ENCODE data around the gene PALM2AKAP2.

The PALM2AKAP2 gene

DNA sequence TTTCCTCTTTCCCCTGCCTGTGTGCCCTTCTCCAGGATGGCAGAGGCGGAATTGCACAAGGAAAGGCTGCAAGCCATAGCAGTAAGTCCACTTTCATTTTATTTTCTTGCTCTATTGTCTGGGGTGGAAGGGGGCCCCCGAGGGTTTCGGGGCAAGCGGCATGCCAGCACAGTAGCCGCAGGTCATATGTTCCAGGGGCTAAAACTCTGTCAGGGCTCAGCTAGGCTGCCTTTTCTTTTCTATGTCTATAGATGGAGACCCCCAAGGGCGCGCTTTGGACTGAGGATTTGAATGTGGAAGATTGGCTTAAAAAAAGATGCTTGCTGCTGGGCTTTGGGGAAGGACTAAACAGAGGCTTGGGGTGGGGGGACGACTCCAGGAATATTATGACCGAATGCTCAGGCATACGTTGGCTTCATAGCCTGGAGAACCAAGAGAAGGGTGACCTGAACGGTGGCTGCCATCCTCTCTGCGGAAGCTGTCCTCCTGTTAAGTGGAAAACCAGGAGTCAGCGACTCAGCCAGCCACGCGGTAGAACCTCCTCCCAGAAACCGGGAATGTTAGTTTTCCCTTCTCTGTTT is 545 bp downstream of the PALM2AKAP2 start:
- Histone ChIP-seq H2AFZ (ENCODE audit: low read length) (no peak overlapping the region), H3K79me2 (ENCODE audit: insufficient read depth, low read length) (no peaks in the 10 kb centered on the region), H3K4me2 (ENCODE audit: low read depth, low read length, poor library complexity, severe bottlenecking) (no peak overlapping the region), H3K4me1 (ENCODE audit: insufficient read depth, low read length, poor library complexity, severe bottlenecking) (no peaks in the 10 kb centered on the region), H3F3A (ENCODE audit: low read depth) (no peaks in the 10 kb centered on the region), H3K27me3 (ENCODE audit: insufficient read depth, low read length, poor library complexity, severe bottlenecking) (no peaks in the 10 kb centered on the region), H3K9me2 (replicated peaks; ENCODE audit: low read depth, low read length) (no peaks in the 10 kb centered on the region), H3K4me3 (ENCODE audit: low read length, poor library complexity, severe bottlenecking) (no peak overlapping the region), H3K9me3 (ENCODE audit: insufficient read depth, low read depth, low read length) (no peaks in the 10 kb centered on the region), H4K20me1 (ENCODE audit: insufficient read depth, low read length, poor library complexity, severe bottlenecking) (no peaks in the 10 kb centered on the region), H3K36me3 (ENCODE audit: insufficient read depth, low read length) (no peaks in the 10 kb centered on the region), H3K9ac (ENCODE audit: low read depth, low read length, poor library complexity, severe bottlenecking) (no peak overlapping the region)
- TF ChIP-seq, protein P1, sequence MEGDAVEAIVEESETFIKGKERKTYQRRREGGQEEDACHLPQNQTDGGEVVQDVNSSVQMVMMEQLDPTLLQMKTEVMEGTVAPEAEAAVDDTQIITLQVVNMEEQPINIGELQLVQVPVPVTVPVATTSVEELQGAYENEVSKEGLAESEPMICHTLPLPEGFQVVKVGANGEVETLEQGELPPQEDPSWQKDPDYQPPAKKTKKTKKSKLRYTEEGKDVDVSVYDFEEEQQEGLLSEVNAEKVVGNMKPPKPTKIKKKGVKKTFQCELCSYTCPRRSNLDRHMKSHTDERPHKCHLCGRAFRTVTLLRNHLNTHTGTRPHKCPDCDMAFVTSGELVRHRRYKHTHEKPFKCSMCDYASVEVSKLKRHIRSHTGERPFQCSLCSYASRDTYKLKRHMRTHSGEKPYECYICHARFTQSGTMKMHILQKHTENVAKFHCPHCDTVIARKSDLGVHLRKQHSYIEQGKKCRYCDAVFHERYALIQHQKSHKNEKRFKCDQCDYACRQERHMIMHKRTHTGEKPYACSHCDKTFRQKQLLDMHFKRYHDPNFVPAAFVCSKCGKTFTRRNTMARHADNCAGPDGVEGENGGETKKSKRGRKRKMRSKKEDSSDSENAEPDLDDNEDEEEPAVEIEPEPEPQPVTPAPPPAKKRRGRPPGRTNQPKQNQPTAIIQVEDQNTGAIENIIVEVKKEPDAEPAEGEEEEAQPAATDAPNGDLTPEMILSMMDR (conservative IDR thresholded peaks at IDR 0.05; ENCODE audit: low read length) = no peak
- no peak for TF ChIP-seq EZH2phosphoT487 (IDR thresholded peaks at IDR 0.05; ENCODE audit: borderline replicate concordance)

- Histone ChIP-seq H2AFZ (ENCODE audit: low read length) (no peak overlapping the region), H3K4me1 (ENCODE audit: insufficient read depth, low read length, poor library complexity, severe bottlenecking) (no peaks in the 10 kb centered on the region), H3K79me2 (ENCODE audit: insufficient read depth, low read length) (no peaks in the 10 kb centered on the region), H3K27me3 (ENCODE audit: insufficient read depth, low read length, poor library complexity, severe bottlenecking) (no peaks in the 10 kb centered on the region), H3F3A (ENCODE audit: low read depth) (no peaks in the 10 kb centered on the region), H3K9ac (ENCODE audit: low read depth, low read length, poor library complexity, severe bottlenecking) (no peak overlapping the region), H3K4me3 (ENCODE audit: low read length, poor library complexity, severe bottlenecking) (no peak overlapping the region), H3K4me2 (ENCODE audit: low read depth, low read length, poor library complexity, severe bottlenecking) (no peak overlapping the region), H3K9me2 (replicated peaks; ENCODE audit: low read depth, low read length) (no peaks in the 10 kb centered on the region), H3K9me3 (ENCODE audit: insufficient read depth, low read depth, low read length) (no peaks in the 10 kb centered on the region), H4K20me1 (ENCODE audit: insufficient read depth, low read length, poor library complexity, severe bottlenecking) (no peaks in the 10 kb centered on the region), H3K36me3 (ENCODE audit: insufficient read depth, low read length) (no peaks in the 10 kb centered on the region)
- TF ChIP-seq, protein P1 (conservative IDR thresholded peaks at IDR 0.05; ENCODE audit: low read length) = no peak
- no peak for TF ChIP-seq EZH2phosphoT487 (IDR thresholded peaks at IDR 0.05; ENCODE audit: borderline replicate concordance)
These were observed 1.1 kb downstream of the PALM2AKAP2 start for GRCh38 chr9:109781086-109781485.

DNA sequence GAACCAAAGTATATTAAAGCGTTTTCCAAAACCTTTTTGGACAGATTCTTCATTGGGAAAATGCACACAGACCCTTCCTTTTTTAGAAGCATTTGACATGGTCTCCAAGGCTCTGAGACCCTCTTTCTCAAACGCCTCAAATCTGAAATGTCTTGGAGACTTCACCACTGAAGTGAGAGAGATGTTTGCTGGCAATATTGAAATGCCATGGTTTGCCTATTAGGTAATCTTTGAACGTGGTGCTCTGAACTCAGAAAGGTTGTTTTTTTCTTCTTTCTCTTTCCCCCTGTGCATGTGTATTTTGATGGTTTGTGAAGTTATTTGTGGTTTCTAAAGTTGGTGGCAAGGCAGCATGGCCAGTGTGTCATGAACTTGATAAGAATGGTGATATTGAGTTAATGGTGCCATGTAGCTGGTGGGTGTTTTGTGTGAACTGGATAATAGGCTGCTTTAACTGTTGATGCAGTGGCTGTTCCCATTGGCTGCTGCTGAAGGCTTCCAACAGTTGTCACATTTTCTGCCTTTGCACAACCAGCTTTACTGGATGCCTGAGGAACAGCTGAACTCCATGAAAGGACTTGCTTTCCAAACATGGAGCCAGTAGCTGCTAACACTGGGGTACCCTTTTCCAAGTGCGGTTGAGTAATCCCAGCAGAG is 1.7 kb downstream of the PALM2AKAP2 start:
- Histone ChIP-seq H3K4me1 (ENCODE audit: insufficient read depth, low read length, poor library complexity, severe bottlenecking) (no peaks in the 10 kb centered on the region), H3K9ac (ENCODE audit: low read depth, low read length, poor library complexity, severe bottlenecking) (no peak overlapping the region), H3K4me2 (ENCODE audit: low read depth, low read length, poor library complexity, severe bottlenecking) (no peak overlapping the region), H3K36me3 (ENCODE audit: insufficient read depth, low read length) (no peaks in the 10 kb centered on the region), H4K20me1 (ENCODE audit: insufficient read depth, low read length, poor library complexity, severe bottlenecking) (no peaks in the 10 kb centered on the region), H3K79me2 (ENCODE audit: insufficient read depth, low read length) (no peaks in the 10 kb centered on the region), H3K9me2 (replicated peaks; ENCODE audit: low read depth, low read length) (no peaks in the 10 kb centered on the region), H2AFZ (ENCODE audit: low read length) (no peak overlapping the region), H3K9me3 (ENCODE audit: insufficient read depth, low read depth, low read length) (no peaks in the 10 kb centered on the region), H3F3A (ENCODE audit: low read depth) (no peaks in the 10 kb centered on the region), H3K27me3 (ENCODE audit: insufficient read depth, low read length, poor library complexity, severe bottlenecking) (no peaks in the 10 kb centered on the region), H3K4me3 (ENCODE audit: low read length, poor library complexity, severe bottlenecking) (no peak overlapping the region)
- no peak for TF ChIP-seq EZH2phosphoT487 (IDR thresholded peaks at IDR 0.05; ENCODE audit: borderline replicate concordance)
- TF ChIP-seq, protein P1 (conservative IDR thresholded peaks at IDR 0.05; ENCODE audit: low read length) = no peak
